Panc1 (cell line): ENCODE data around the gene CCDC171. TPM values are rescaled to one million over a fixed set of nuclear protein-coding genes. Genes with fewer than 3 reads are reported as not detected.

Experiments
- ATAC-seq: fragments of 200-7000 bp; cut with Tn5 transposase; 2 replicates; pipeline ENCODE4 v1.9.1; 2020; ENCODE audit warnings: mild to moderate bottlenecking, moderate library complexity
- BruUV-seq: library from RNA; stranded (reverse); fragments of 400-500 nt; replicated peaks from 2 replicates; lab custom pipeline; 2021; lab: Mats Ljungman, UMichigan
- CTCF ChIA-PET: fragments of 300-600 bp; sonication (Branson Sonifier 250); formaldehyde crosslinking; loops from one replicate; lab custom pipeline; 2022; ENCODE audit warnings: antibody characterized with exemption; lab: Charles Lee
- POLR2A ChIA-PET: fragments of 300-600 bp; sonication (Branson Sonifier 250); formaldehyde crosslinking; loops from one replicate; lab custom pipeline; 2022; ENCODE audit warnings: antibody characterized with exemption; lab: Charles Lee
- DNase-seq: peaks from one replicate; pipeline ENCODE4 v3.0.0-alpha.2; 2010; ENCODE audit warnings: low read depth, low spot score
- H3K27ac ChIP-seq: 2 replicates; pipeline ENCODE4 v1.5.1; 2011; ENCODE audit warnings: mild to moderate bottlenecking, low read length, inconsistent platforms
- H3K27me3 ChIP-seq: fragments of 200-500 bp; sonication (Bioruptor generic); 2 replicates; pipeline ENCODE4 v1.6.0; 2014; ENCODE audit warnings: low read length, inconsistent platforms; ENCODE audit not compliant: control insufficient read depth, insufficient read depth
- H3K36me3 ChIP-seq: fragments of 200-500 bp; sonication (Bioruptor generic); 2 replicates; pipeline ENCODE4 v1.5.1; 2014; ENCODE audit warnings: inconsistent platforms, mild to moderate bottlenecking, low read length, moderate library complexity; ENCODE audit not compliant: control insufficient read depth, insufficient read depth
- H3K4me1 ChIP-seq: 2 replicates; pipeline ENCODE4 v1.5.1; 2011; ENCODE audit warnings: inconsistent platforms, mild to moderate bottlenecking, low read length, moderate library complexity; ENCODE audit not compliant: control insufficient read depth, insufficient read depth
- H3K4me3 ChIP-seq, 2 experiments: 2 replicates each; pipeline ENCODE4 v1.5.1; 2011 to 2012; ENCODE audit warnings: low read depth in 2 of 2, low read length in 2 of 2, mild to moderate bottlenecking in 2 of 2, inconsistent platforms in 1 of 2, moderate library complexity in 1 of 2
- H3K9me3 ChIP-seq: fragments of 200-500 bp; sonication (Bioruptor generic); 2 replicates; pipeline ENCODE4 v1.5.1; 2014; ENCODE audit warnings: low read depth, mild to moderate bottlenecking, inconsistent platforms, low read length, moderate library complexity; ENCODE audit not compliant: control insufficient read depth, insufficient read depth
- CTCF ChIP-seq: fragments of 450-650 bp; IDR thresholded peaks from 2 replicates; pipeline ENCODE4 v1.5.1; 2017; ENCODE audit warnings: mild to moderate bottlenecking
- POLR2AphosphoS5 ChIP-seq: IDR thresholded peaks from 2 replicates; pipeline ENCODE4 v1.6.1; 2012; ENCODE audit warnings: mild to moderate bottlenecking, low read depth, low read length, moderate library complexity
- SIN3A ChIP-seq: IDR thresholded peaks from 2 replicates; pipeline ENCODE4 v1.6.1; 2012; ENCODE audit warnings: low read depth, mild to moderate bottlenecking, low read length, moderate library complexity, borderline replicate concordance; ENCODE audit not compliant: insufficient read depth
- TCF7L2 ChIP-seq: IDR thresholded peaks from 2 replicates; pipeline ENCODE4 v1.6.1; 2011; ENCODE audit warnings: mild to moderate bottlenecking, low read depth, low read length, inconsistent platforms
- in situ Hi-C: cut with HindIII; loops from 2 replicates; pipeline ENCODE4 v1.10.0; 2016; ENCODE audit warnings: low sequenced_read_pairs, low pct_unique_long_range_greater_than_20kb
- intact Hi-C: fragments of 100-400 bp; cut with micrococcal nuclease; formaldehyde crosslinking; loops from one replicate; pipeline ENCODE4 v1.10.0; 2022; ENCODE audit not compliant: unreplicated experiment
- total RNA-seq: library from RNA; stranded (reverse); gene quantifications from one replicate; pipeline ENCODE4 v1.2.1, GENCODE V29; 2021; ENCODE audit not compliant: unreplicated experiment
- TF ChIP-seq, protein P1 (sequence below), 2 experiments: IDR thresholded peaks; 2 replicates each; pipeline ENCODE4 v1.6.1; 2011 to 2012; ENCODE audit warnings: low read depth in 2 of 2, control low read depth in 1 of 2, low read length in 1 of 2, mild to moderate bottlenecking in 1 of 2, moderate library complexity in 1 of 2; ENCODE audit not compliant: insufficient read depth in 1 of 2

Gene CCDC171
- total RNA-seq, 1 experiment from 2014 or later: 1.5 TPM

DNA sequence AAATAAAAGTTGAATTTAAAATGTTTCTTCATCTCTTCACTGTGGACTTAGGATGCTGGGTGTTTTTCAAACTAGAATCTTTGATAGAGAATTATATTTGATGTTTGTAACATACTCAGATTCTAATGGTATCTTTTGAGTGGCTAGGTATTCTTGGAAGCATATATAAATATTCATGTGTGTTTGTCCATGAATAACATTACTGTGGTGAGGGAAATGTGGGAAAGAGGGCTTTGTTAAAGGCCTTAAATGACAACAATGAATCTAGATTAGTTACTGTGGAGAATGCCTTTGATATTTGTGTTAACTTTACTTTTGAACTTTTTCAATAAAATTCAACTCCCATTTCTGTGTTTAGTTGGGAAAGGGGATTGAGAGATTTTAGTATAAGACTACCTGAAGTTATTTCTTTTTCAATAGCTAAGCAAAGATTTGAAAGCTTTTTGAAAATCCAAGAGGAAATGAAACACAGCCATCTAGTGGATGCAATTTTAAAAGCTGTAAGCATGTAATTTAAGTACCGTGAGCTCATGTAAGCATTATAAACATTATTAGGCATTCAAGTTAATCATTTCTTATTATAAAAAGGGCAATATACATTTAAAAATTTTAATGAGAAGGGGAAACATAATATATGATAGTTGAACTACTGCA, 69.6 kb downstream of the CCDC171 start:
- H3K27me3 ChIP-seq: no peaks in the 10 kb centered on the region
- no peaks in the 10 kb centered on the region for H3K4me1 ChIP-seq
- no TSS peak for BruUV-seq
- CTCF ChIA-PET: no interaction called here
- H3K4me3 ChIP-seq: no peak overlapping the region
- intact Hi-C loops: loop anchor here (10.0 kb wide), 1 partner anchor 408 kb away; no protein-coding TSS in a partner anchor
- TF ChIP-seq, protein P1, sequence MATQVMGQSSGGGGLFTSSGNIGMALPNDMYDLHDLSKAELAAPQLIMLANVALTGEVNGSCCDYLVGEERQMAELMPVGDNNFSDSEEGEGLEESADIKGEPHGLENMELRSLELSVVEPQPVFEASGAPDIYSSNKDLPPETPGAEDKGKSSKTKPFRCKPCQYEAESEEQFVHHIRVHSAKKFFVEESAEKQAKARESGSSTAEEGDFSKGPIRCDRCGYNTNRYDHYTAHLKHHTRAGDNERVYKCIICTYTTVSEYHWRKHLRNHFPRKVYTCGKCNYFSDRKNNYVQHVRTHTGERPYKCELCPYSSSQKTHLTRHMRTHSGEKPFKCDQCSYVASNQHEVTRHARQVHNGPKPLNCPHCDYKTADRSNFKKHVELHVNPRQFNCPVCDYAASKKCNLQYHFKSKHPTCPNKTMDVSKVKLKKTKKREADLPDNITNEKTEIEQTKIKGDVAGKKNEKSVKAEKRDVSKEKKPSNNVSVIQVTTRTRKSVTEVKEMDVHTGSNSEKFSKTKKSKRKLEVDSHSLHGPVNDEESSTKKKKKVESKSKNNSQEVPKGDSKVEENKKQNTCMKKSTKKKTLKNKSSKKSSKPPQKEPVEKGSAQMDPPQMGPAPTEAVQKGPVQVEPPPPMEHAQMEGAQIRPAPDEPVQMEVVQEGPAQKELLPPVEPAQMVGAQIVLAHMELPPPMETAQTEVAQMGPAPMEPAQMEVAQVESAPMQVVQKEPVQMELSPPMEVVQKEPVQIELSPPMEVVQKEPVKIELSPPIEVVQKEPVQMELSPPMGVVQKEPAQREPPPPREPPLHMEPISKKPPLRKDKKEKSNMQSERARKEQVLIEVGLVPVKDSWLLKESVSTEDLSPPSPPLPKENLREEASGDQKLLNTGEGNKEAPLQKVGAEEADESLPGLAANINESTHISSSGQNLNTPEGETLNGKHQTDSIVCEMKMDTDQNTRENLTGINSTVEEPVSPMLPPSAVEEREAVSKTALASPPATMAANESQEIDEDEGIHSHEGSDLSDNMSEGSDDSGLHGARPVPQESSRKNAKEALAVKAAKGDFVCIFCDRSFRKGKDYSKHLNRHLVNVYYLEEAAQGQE (IDR thresholded peaks at IDR 0.05; ENCODE audit: insufficient read depth in 1 of 2, low read depth in 2 of 2, low read length in 1 of 2): no peak
- TF ChIP-seq TCF7L2: no peak
- TF ChIP-seq CTCF: peak; percentile 19; the same call in 1 of the 2 replicates
- TF ChIP-seq SIN3A: no peak
- TF ChIP-seq POLR2AphosphoS5: no peak
- POLR2A ChIA-PET: no interaction called here
- no peak for ATAC-seq
- in situ Hi-C loops: no loop called here
- H3K27ac ChIP-seq: no peak overlapping the region
- DNase-seq: no peak
- no peaks in the 10 kb centered on the region for H3K36me3 ChIP-seq
- H3K9me3 ChIP-seq: no peaks in the 10 kb centered on the region

GRCh38 chr9:15635752-15636151, 82.9 kb downstream of the CCDC171 start:
- ChIA-PET CTCF (no interaction called here), POLR2A (no interaction called here)
- H3K36me3 ChIP-seq: no peaks in the 10 kb centered on the region
- in situ Hi-C loops (no loop called here), intact Hi-C loops (no loop called here)
- H3K4me3 ChIP-seq: no peak overlapping the region
- H3K9me3 ChIP-seq: no peaks in the 10 kb centered on the region
- BruUV-seq: no TSS peak
- ATAC-seq (no peak), DNase-seq (no peak)
- no peak overlapping the region for H3K27ac ChIP-seq
- no peaks in the 10 kb centered on the region for H3K4me1 ChIP-seq
- TF ChIP-seq, protein P1 (IDR thresholded peaks at IDR 0.05; ENCODE audit: insufficient read depth in 1 of 2, low read depth in 2 of 2, low read length in 1 of 2): no peak
- no peak for TF ChIP-seq TCF7L2
- no peak for TF ChIP-seq POLR2AphosphoS5
- TF ChIP-seq SIN3A: no peak
- TF ChIP-seq CTCF: no peak
- no peaks in the 10 kb centered on the region for H3K27me3 ChIP-seq
